Measurements from ENCODE around the gene CALML3. TPM values are rescaled to one million over a fixed set of nuclear protein-coding genes. Genes with fewer than 3 reads are reported as not detected.

The CALML3 gene
- total RNA-seq, 1 donor from 2014 or later, result not detected

GRCh38 chr10:5571826-5572225, 47.1 kb downstream of the CALML3 start:
- Mint-ChIP-seq H3K4me1 (peaks cover 2% of the 10 kb centered on the region), H3K9me3 (no peaks in the 10 kb centered on the region), H3K27ac (no peak overlapping the region), H3K4me3 (no peak overlapping the region), H3K36me3 (ENCODE audit: low read depth) (no peaks in the 10 kb centered on the region), H3K27me3 (peaks cover 4% of the 10 kb centered on the region)
- ATAC-seq (ENCODE audit: low read depth), result no peak
- no peak for TF ChIP-seq CTCF (IDR thresholded peaks at IDR 0.05)
- ChIA-PET POLR2A (no interaction called here), CTCF (no interaction called here)
- DNase-seq, result no peak
- intact Hi-C loops (cut with micrococcal nuclease), result no loop called here

DNA sequence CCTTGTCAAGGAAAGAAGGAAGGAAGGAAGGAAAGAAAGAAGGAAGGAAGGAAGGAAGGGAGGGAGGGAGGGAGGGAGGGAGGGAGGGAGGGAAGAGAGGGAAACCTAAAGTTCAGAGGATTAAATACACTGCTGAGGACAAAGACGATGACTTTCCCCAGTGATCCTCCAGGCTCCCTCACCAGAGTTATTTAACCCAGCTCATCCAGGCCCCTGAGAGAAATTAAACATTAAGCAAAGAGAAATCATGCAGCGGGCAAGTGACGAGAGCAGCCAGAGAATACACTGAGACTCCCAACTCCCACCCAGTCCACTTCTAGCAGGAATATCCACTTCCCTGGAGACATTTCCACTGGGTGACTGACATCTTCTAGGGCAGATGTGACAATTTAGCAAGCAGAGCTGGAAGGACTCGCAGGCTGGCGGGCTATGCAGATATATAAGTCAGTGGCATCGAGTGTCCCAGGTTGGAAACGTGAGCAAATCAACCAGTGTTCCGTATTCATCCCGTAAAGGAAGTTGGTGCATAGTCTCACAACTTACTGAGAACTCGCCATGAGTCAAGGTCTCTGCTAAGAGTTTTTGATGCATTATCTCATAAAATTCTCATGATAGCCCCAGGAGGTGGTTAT, 48.7 kb downstream of the CALML3 start:
- no peak for ATAC-seq (ENCODE audit: low read depth)
- Mint-ChIP-seq H3K9me3 (no peaks in the 10 kb centered on the region), H3K36me3 (ENCODE audit: low read depth) (no peaks in the 10 kb centered on the region), H3K4me3 (no peak overlapping the region), H3K27ac (no peak overlapping the region), H3K4me1 (peaks cover 2% of the 10 kb centered on the region), H3K27me3 (peaks cover 4% of the 10 kb centered on the region)
- ChIA-PET POLR2A (no interaction called here), CTCF (no interaction called here)
- DNase-seq, result no peak
- no peak for TF ChIP-seq CTCF (IDR thresholded peaks at IDR 0.05)
- intact Hi-C loops (cut with micrococcal nuclease), result no loop called here

DNA sequence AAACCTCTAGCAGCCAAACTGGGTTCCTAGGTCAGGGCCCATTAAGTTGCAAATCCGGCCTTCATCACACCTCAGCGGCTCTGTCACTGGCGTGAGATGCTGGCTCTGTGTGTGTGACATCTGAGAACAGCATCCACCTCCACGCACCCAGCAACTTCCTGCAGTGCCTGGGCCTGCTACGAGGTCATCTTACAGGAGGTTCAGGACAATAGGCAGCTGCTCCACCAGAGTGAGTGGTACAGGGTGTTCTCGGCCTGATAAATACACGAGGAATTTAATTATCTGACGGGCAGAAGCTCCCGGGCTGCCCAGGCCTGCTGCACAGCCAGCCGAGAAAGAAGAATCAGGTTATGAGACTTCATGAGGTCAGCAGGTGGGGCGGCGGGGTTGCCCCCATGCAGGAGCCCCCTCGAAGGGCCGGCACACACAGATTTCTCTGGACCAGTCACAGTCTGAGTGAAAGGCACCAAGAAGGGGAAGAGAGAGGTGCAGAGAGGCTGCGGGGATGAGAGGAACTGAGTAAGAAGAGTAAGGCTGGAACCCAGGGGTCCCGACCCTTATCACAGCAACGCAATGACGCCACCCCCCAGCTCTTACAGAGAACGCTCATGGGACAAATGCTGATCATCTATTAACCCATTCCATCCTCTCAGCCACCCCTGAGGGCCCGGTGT, 49.3 kb downstream of the CALML3 start:
- no peak for TF ChIP-seq CTCF (IDR thresholded peaks at IDR 0.05)
- H3K9me3 Mint-ChIP-seq, result no peaks in the 10 kb centered on the region
- DNase-seq, result no peak
- intact Hi-C loops (cut with micrococcal nuclease), result no loop called here
- ChIA-PET CTCF (no interaction called here), POLR2A (no interaction called here)
- H3K4me1 Mint-ChIP-seq, result peaks cover 2% of the 10 kb centered on the region
- no peak for ATAC-seq (ENCODE audit: low read depth)
- peaks cover 4% of the 10 kb centered on the region for H3K27me3 Mint-ChIP-seq
- H3K36me3 Mint-ChIP-seq (ENCODE audit: low read depth), result no peaks in the 10 kb centered on the region
- no peak overlapping the region for H3K27ac Mint-ChIP-seq
- H3K4me3 Mint-ChIP-seq, result no peak overlapping the region

DNA sequence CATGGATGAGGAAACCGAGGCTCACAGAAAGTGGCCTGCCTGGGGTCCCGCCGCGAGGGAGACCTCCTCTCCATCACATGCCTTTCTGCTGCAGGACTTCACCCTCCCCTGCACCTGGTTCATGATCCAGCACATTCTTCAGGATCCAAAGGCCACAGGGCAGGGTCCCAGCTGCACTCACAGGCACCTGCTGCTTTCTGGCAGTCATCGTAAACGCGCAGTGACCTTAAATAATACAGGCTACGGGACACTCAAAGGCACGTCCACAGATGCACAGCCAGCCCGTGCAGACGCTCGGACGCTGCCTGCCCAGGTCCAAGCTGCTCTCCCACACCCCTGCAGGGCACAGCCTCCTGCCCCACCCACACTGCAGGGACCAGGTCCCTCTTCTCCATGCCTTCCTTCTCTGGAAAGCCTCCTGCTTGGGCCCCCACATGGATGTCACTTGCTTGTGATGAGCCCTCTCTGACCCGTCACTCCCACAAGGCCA, 49.9 kb downstream of the CALML3 start:
- ChIA-PET CTCF (no interaction called here), POLR2A (no interaction called here)
- no peaks in the 10 kb centered on the region for H3K9me3 Mint-ChIP-seq
- H3K4me3 Mint-ChIP-seq, result no peak overlapping the region
- intact Hi-C loops (cut with micrococcal nuclease), result no loop called here
- no peak for TF ChIP-seq CTCF (IDR thresholded peaks at IDR 0.05)
- H3K36me3 Mint-ChIP-seq (ENCODE audit: low read depth), result no peaks in the 10 kb centered on the region
- H3K4me1 Mint-ChIP-seq, result peaks cover 4% of the 10 kb centered on the region
- ATAC-seq (ENCODE audit: low read depth) (no peak), DNase-seq (no peak)
- peaks cover 5% of the 10 kb centered on the region for H3K27me3 Mint-ChIP-seq
- no peak overlapping the region for H3K27ac Mint-ChIP-seq

- H3K27me3 Mint-ChIP-seq, result peaks cover 6% of the 10 kb centered on the region
These were observed 50.4 kb downstream of the CALML3 start for GRCh38 chr10:5575144-5575481.

More at GRCh38 chr10:5575144-5575481, 50.4 kb downstream of the CALML3 start:
- POLR2A ChIA-PET, result no interaction called here
- no peaks in the 10 kb centered on the region for H3K36me3 Mint-ChIP-seq (ENCODE audit: low read depth)
- CTCF ChIA-PET, result no interaction called here
- peaks cover 5% of the 10 kb centered on the region for H3K4me1 Mint-ChIP-seq
- no peak overlapping the region for H3K4me3 Mint-ChIP-seq
- ATAC-seq (ENCODE audit: low read depth) (no peak), DNase-seq (no peak)
- intact Hi-C loops (cut with micrococcal nuclease), result no loop called here
- no peak for TF ChIP-seq CTCF (IDR thresholded peaks at IDR 0.05)
- no peaks in the 10 kb centered on the region for H3K9me3 Mint-ChIP-seq
- no peak overlapping the region for H3K27ac Mint-ChIP-seq

Data from activated B cell treated with CpG ODN at 0.5 μM for 24 hours (primary cell).